GM21367 (cell line): ENCODE data around the gene ANG.
"Not testable (repeated sequence)": the region's sequence is repeated elsewhere in the genome, so short reads cannot be mapped to it uniquely, and the experiment has no call there.

Experiments
- ATAC-seq: cut with Tn5 transposase; IDR thresholded peaks from one replicate; pipeline ENCODE4 v1.9.1; 2021; ENCODE audit not compliant: unreplicated experiment

The ANG gene

GRCh38 chr14:20688167-20688839, at the start of gene ANG:
Gene ANG (plus strand): TSS chr14:20688764. CDS start chr14:20693565, 4,801 bp downstream.
- ATAC-seq: no peak

- ATAC-seq: no peak
These were observed 47.0 kb upstream of the ANG start, which contains the start of gene OR6S1 for GRCh38 chr14:20641591-20641990. Gene OR6S1 (minus strand): TSS chr14:20641691. CDS start chr14:20641691, 0 bp downstream.

GRCh38 chr14:20642182-20642581, 46.4 kb upstream of the ANG start:
- no peak for ATAC-seq

- not testable (repeated sequence) for ATAC-seq
These were observed 45.8 kb upstream of the ANG start for GRCh38 chr14:20642755-20643154.

GRCh38 chr14:20644520-20644919, 44.0 kb upstream of the ANG start:
- ATAC-seq: no peak

GRCh38 chr14:20645481-20645880, 43.1 kb upstream of the ANG start:
- no peak for ATAC-seq

GRCh38 chr14:20652996-20653975, 35.3 kb upstream of the ANG start:
- no peak for ATAC-seq

- ATAC-seq: no peak
These were observed 32.7 kb upstream of the ANG start for GRCh38 chr14:20655851-20656250.

- no peak for ATAC-seq
These were observed 32.3 kb upstream of the ANG start for GRCh38 chr14:20656274-20656673.

GRCh38 chr14:20657216-20658211, 31.1 kb upstream of the ANG start:
- no peak for ATAC-seq

GRCh38 chr14:20658246-20658645, 30.3 kb upstream of the ANG start:
- ATAC-seq: no peak

GRCh38 chr14:20659336-20659735, 29.2 kb upstream of the ANG start:
- ATAC-seq: no peak

GRCh38 chr14:20659813-20660395, 28.7 kb upstream of the ANG start:
- ATAC-seq: no peak

- no peak for ATAC-seq
These were observed 27.4 kb upstream of the ANG start for GRCh38 chr14:20661197-20661596.

- peak; percentile 39 for ATAC-seq
These were observed 25.4 kb upstream of the ANG start for GRCh38 chr14:20662968-20663732.

- ATAC-seq: not testable (repeated sequence)
These were observed 22.1 kb upstream of the ANG start for GRCh38 chr14:20666400-20666961.

GRCh38 chr14:20667957-20668356, 20.6 kb upstream of the ANG start:
- peak; percentile 70 for ATAC-seq

- ATAC-seq: no peak
These were observed 19.6 kb upstream of the ANG start for GRCh38 chr14:20668969-20669368.

GRCh38 chr14:20671597-20672283, 16.8 kb upstream of the ANG start:
- ATAC-seq: no peak
